Fibroblast of upper back skin (primary cell): ENCODE results near the gene DHCR24.

Experiments
- DNase-seq: peaks from one replicate; pipeline ENCODE4 v3.0.0-alpha.2; 2013

The DHCR24 gene

GRCh38 chr1:54842963-54843362, 44.0 kb downstream of the DHCR24 start:
- no peak for DNase-seq

- DNase-seq = no peak
Measured at GRCh38 chr1:54842206-54842915, 44.6 kb downstream of the DHCR24 start.

- DNase-seq = no peak
Measured at GRCh38 chr1:54839824-54840223, 47.2 kb downstream of the DHCR24 start.

GRCh38 chr1:54838565-54839180, 48.3 kb downstream of the DHCR24 start:
- DNase-seq = no peak

GRCh38 chr1:54837002-54837853, 49.8 kb downstream of the DHCR24 start:
- DNase-seq = no peak

DNA sequence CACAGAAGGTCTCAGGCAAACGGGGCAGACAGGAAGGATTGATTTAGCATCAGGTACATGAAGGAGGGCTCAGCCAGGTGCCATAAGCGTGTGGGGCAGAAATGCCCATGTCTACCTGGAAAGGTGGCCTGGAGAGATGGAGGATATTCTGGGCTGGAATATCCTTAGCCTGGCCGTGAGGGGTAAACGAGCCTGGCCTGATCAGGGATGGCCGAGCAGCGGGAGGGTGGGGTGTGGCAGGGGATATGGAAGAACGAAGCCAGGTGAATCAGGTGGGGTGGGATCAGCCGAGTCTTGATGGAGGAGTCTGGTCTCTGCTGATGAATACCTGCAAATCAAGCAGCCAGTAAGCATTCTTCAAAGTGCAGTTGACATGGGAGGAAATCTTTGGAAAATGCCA, 50.4 kb downstream of the DHCR24 start:
- DNase-seq = no peak

DNA sequence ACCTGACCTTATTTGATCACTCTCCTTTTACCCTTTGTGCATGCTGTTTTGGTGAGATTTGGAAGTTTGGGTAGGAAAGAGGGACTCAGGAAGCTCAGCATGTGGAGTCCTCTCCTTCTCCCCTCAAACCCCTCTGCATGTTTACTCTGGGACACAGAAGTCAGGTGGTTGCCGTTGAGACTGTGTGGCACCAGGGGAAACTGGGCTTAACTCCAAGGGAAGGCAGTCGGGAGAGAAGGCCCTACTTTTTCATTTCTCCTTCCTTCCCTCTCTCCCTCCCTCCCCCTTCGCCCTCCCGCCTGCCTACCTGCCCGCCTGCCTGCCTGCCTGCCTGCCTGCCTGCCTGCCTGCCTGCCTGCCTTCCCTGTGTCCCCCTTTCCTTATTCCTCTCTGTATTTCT, 51.0 kb downstream of the DHCR24 start:
- no peak for DNase-seq

DNA sequence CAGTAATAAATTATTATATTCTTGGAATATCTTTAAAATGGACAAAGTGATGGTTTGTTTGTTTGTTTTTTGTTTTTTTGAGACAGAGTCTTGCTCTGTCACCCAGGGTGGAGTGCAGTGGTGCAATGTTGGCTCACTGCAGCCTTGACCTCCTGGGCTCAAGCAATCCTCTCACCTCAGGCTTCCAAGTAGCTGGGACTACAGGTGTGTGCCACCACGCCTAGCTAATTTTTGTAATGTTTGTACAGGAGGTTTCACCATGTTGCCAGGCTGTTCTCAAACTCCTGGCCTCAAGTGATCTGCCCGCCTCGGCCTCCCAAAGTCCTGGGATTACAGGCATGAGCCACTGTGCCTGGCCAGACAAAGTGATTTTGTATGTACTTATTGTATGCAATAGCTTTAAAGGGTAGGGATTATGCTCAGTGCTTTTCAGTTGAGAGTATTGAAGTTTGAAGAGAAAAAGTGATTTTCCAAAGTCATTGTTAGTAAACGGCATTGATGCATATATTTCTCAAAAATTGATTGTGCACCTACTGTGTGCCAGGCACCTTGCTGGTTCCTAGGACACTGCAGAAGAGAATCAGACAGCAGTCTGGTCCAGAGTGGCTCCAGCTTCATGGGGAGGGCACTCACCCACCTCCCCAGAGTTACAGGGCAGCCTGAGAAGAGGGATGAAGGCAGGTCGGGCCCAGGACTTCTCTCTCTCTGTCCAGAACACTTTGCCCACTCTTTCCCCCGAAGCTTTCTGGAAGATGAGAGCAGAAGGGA, 51.7 kb downstream of the DHCR24 start:
- DNase-seq = no peak

DNA sequence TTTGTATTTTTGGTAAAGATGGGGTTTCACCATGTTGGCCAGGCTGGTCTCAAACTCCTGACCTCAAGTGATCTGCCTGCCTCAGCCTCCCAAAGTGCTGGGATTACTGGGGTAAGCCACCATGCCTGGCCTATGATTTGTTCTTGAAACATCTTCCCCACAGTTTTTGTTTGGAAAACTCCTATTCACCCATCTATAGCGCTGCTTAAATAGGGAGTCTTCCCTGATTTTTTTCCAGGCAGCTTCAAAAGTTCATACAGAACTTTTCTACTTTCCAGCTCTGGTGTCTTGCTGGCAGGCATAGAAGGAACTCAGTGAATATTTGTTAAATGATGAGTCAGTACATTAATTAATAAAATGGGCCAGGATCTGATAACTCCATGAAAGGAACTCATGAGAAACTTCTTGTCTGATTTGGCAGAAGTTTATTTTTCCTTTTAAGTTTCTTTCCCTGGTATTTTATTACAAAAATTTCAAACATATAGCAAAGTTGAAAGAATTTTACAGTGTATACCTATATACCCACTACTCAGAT, 52.9 kb downstream of the DHCR24 start:
- DNase-seq = no peak

DNA sequence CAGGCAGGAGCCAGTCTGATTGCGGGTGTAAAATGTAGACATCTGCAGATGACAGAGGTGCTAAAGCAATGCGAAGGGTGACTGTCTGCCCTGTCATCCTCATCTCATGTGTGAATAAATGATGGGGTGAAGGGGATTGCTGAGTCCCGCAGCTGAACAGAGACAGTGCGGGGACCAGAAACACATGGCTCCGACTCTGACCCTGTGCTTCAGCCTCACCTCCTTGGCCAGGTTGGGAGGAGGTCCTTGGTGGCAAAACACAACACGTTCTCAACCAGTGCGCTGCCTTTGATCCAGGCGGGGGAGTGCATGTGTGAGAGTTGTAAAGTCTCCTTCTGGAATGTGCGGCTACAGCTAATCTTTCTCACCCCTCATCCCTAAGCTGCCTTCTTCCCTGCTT, 53.9 kb downstream of the DHCR24 start:
- no peak for DNase-seq

DNA sequence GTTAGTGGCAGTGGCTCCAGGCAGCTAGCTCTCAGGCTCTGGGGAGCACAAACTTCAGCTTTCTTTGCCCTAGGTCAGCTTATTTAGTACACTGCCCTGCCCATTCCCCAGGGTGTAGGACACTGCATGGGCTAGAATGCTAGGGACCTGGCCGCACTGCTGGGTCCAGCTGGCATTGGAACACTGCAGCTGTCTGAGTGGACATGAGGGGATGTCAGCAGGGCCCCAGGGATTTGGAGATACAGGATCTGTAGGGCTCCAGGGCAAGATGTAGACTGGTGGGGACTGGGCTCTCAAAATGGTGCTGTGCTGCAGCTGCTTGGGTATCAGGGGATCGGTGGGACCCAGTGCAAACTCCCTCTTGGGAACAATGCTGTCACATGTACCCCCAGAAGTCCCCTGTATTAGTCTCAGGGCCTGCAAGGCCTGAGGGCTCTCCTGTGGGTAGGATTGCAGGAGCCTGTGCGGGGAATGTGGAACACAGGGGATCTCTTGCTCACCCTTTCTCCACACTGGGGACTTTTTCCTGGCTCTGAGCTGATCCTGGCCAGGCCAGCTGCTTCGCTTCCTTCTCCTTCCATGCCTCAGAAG, 60.7 kb downstream of the DHCR24 start:
- DNase-seq = no peak

GRCh38 chr1:54825696-54826095, 61.3 kb downstream of the DHCR24 start:
- DNase-seq = no peak

DNA sequence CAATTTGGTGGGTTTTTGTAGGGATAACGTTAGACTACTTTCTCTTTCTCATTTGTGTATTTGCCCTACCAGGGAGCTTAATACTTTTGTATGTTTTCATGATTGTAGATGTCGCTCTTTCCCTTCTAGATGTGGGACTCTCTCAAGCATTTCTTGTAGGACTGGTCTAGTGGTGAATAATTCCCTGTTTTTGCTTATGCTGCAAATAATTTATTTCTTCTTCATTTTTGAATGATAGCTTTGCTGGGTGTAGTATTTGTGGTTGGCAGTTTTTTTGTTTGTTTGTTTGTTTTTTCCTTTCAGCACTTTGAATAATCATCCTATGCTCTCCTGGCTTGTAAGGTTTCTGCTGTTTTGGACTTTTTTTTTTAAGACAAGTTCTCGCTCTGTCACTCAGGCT, 63.3 kb downstream of the DHCR24 start:
- DNase-seq = no peak

GRCh38 chr1:54819733-54820132, 67.3 kb downstream of the DHCR24 start:
- DNase-seq = no peak

DNA sequence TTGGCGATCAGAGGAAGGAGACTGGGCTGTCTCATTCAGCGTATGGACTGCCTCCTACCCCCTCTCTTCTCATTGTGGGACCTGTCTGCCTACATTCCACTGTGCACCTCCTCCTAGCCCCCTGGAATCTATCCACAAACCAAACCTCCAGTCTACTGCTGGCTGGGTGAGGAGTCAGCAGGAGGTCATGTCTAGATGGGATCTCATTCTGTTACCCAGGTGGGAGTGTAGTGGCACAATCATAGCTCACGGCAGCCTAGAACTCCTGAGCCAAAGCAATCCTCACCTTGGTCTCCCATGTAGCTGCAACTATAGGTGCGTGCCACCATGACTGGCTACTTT, 67.8 kb downstream of the DHCR24 start:
- DNase-seq = no peak

DNA sequence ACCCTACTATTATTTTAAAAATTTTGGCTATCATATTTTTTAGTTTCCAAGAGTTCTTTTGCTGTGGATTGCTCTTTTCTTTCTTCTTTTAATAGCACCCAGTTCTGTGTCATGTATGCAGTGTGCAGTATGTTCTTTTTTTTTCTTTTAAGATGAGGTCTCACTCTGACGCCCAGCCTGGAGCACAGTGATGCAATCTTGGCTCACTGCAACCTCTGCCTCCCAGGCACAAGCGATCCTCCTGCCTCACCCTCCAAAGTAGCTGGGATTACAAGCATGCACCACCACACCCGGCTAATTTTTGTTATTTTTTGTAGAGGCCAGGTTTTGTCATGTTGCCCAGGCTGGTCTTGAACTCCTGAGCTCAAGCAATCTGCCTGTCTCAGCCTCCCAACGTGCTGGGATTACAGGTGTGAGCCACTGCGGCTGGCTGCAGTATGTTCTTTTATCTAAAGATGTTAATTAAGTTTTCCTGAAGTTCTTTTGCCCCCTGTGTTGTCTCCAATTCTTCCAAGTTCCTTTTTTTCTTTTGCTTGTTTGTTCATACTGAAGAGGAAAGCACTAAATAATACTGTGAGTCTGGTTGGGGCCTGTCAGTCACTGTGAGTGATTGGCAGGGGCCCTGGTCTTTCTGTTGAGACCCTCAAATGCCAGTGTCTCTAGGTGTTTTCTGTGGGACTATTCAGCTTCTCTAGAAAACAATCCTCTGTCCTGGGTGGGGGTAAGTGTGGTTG, 68.4 kb downstream of the DHCR24 start:
- no peak for DNase-seq

- DNase-seq = no peak
Measured at GRCh38 chr1:54816951-54817350, 70.0 kb downstream of the DHCR24 start.

DNA sequence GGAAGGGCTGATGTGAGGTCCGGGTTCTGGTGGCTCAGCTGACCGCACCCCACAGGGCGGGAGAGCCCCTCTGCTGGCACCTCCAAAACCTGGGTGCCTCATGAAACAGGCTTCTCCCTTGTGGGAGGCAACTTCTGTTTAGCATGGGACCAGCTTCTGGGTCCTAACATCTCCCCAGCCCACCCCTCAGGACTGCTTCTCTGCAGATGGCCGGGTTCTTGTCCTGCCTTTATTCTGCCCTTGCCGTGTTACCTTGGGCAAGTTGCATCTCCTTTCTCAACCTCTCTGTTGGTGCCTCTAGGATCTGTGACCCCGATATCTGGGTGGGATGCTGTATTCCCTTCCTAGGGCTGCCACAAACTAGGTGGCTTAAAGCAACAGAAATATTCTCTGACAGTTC, 70.9 kb downstream of the DHCR24 start:
- no peak for DNase-seq

DNA sequence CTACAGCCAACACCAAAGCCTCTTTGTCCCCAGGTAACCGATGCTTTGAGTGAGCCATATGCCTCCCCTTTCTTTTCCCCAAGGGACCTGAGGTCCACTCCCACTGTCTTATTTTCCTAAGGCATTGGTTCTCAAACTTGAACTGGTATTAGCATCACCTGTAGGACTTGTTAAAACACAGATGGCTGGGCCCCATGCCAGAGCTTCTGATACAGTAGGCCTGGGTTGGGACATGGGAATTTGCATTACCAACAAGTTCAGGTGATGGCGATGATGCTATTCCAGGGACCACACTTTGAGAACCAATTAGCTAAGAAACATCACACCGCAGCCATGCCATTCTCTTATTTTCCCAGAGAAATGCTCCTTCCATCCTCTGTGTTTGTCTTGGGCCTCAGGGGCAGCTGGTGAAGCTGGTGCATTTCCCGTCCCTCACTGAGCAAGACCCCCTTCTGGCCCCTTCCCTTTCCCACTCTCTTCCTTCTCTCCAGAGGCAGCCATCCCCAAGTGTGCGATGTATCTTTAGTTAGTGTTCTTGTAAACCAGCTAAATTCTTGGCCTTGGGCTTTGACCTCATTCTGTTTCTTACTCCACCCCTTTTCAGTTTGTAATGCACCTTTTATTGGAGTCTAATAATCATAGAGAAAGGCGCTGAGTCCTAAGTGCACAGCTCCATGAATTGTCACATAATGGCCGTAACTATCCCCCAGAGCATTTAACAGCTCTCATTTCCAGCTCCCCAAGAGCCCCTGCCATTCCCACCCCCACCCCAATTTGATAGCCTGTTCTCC, 71.7 kb downstream of the DHCR24 start:
- DNase-seq = no peak

GRCh38 chr1:54814571-54814970, 72.4 kb downstream of the DHCR24 start:
- no peak for DNase-seq

- DNase-seq = no peak
Measured at GRCh38 chr1:54814126-54814498, 72.9 kb downstream of the DHCR24 start.
